Panc1 (cell line): ENCODE measurements around the gene FXYD4. TPM values are rescaled to one million over a fixed set of nuclear protein-coding genes. Genes with fewer than 3 reads are reported as not detected.

Source experiments
- ATAC-seq: fragments of 200-7000 bp; cut with Tn5 transposase; 2 replicates; pipeline ENCODE4 v1.9.1; 2020; ENCODE audit warnings: mild to moderate bottlenecking, moderate library complexity
- BruUV-seq: library from RNA; stranded (reverse); fragments of 400-500 nt; replicated peaks from 2 replicates; lab custom pipeline; 2021; lab: Mats Ljungman, UMichigan
- CTCF ChIA-PET: fragments of 300-600 bp; sonication (Branson Sonifier 250); formaldehyde crosslinking; loops from one replicate; lab custom pipeline; 2022; ENCODE audit warnings: antibody characterized with exemption; lab: Charles Lee
- POLR2A ChIA-PET: fragments of 300-600 bp; sonication (Branson Sonifier 250); formaldehyde crosslinking; loops from one replicate; lab custom pipeline; 2022; ENCODE audit warnings: antibody characterized with exemption; lab: Charles Lee
- DNase-seq: peaks from one replicate; pipeline ENCODE4 v3.0.0-alpha.2; 2010; ENCODE audit warnings: low read depth, low spot score
- H3K27ac ChIP-seq: 2 replicates; pipeline ENCODE4 v1.5.1; 2011; ENCODE audit warnings: mild to moderate bottlenecking, low read length, inconsistent platforms
- H3K27me3 ChIP-seq: fragments of 200-500 bp; sonication (Bioruptor generic); 2 replicates; pipeline ENCODE4 v1.6.0; 2014; ENCODE audit warnings: low read length, inconsistent platforms; ENCODE audit not compliant: control insufficient read depth, insufficient read depth
- H3K36me3 ChIP-seq: fragments of 200-500 bp; sonication (Bioruptor generic); 2 replicates; pipeline ENCODE4 v1.5.1; 2014; ENCODE audit warnings: inconsistent platforms, mild to moderate bottlenecking, low read length, moderate library complexity; ENCODE audit not compliant: control insufficient read depth, insufficient read depth
- H3K4me1 ChIP-seq: 2 replicates; pipeline ENCODE4 v1.5.1; 2011; ENCODE audit warnings: inconsistent platforms, mild to moderate bottlenecking, low read length, moderate library complexity; ENCODE audit not compliant: control insufficient read depth, insufficient read depth
- H3K4me3 ChIP-seq, 2 experiments: 2 replicates each; pipeline ENCODE4 v1.5.1; 2011 to 2012; ENCODE audit warnings: low read depth in 2 of 2, low read length in 2 of 2, mild to moderate bottlenecking in 2 of 2, inconsistent platforms in 1 of 2, moderate library complexity in 1 of 2
- H3K9me3 ChIP-seq: fragments of 200-500 bp; sonication (Bioruptor generic); 2 replicates; pipeline ENCODE4 v1.5.1; 2014; ENCODE audit warnings: low read depth, mild to moderate bottlenecking, inconsistent platforms, low read length, moderate library complexity; ENCODE audit not compliant: control insufficient read depth, insufficient read depth
- POLR2AphosphoS5 ChIP-seq: IDR thresholded peaks from 2 replicates; pipeline ENCODE4 v1.6.1; 2012; ENCODE audit warnings: mild to moderate bottlenecking, low read depth, low read length, moderate library complexity
- SIN3A ChIP-seq: IDR thresholded peaks from 2 replicates; pipeline ENCODE4 v1.6.1; 2012; ENCODE audit warnings: low read depth, mild to moderate bottlenecking, low read length, moderate library complexity, borderline replicate concordance; ENCODE audit not compliant: insufficient read depth
- TCF7L2 ChIP-seq: IDR thresholded peaks from 2 replicates; pipeline ENCODE4 v1.6.1; 2011; ENCODE audit warnings: mild to moderate bottlenecking, low read depth, low read length, inconsistent platforms
- in situ Hi-C: cut with HindIII; loops from 2 replicates; pipeline ENCODE4 v1.10.0; 2016; ENCODE audit warnings: low sequenced_read_pairs, low pct_unique_long_range_greater_than_20kb
- intact Hi-C: fragments of 100-400 bp; cut with micrococcal nuclease; formaldehyde crosslinking; loops from one replicate; pipeline ENCODE4 v1.10.0; 2022; ENCODE audit not compliant: unreplicated experiment
- total RNA-seq: library from RNA; stranded (reverse); gene quantifications from one replicate; pipeline ENCODE4 v1.2.1, GENCODE V29; 2021; ENCODE audit not compliant: unreplicated experiment
- TF ChIP-seq, protein P1 (sequence below): fragments of 450-650 bp; IDR thresholded peaks from 2 replicates; pipeline ENCODE4 v1.5.1; 2017; ENCODE audit warnings: mild to moderate bottlenecking
- TF ChIP-seq, protein P2 (sequence below), 2 experiments: IDR thresholded peaks; 2 replicates each; pipeline ENCODE4 v1.6.1; 2011 to 2012; ENCODE audit warnings: low read depth in 2 of 2, control low read depth in 1 of 2, low read length in 1 of 2, mild to moderate bottlenecking in 1 of 2, moderate library complexity in 1 of 2; ENCODE audit not compliant: insufficient read depth in 1 of 2

Gene FXYD4
- total RNA-seq, 1 experiment from 2014 or later, result not detected

DNA sequence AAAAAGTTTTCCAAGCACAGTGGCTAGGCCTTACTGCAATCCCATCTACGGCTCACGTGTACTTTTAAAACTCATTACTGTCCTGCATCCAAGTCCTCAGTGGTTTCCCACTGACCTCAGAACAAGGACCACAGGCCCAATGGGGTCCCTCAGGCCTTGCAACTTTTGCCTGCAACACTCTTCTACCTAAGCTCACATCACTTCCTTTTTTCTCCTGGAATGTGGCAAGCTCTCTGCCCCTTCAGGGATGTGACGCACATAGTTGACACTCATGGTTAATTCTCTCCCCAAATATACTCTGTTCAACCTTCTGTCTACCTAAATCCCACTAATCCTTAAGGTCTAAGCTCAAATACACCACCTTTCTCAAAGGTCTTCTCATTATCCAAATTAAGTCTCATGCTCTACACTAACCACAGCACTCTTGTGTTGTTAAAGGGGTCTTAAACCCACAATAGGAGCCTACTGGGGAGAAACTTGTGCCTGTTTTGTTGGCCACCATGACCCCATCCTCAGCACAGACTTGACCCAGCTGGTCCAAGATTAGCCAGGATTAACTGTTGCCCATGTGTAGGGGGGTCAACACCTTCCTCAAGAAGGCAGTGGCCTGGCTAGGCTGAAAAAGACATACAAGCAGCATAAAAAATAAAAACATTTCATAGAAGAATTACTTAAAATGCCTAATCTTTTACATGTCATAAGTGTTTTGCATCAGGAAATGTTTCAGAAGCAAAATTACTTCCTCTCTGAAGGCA is 22.3 kb downstream of the FXYD4 start:
- TSS peak; percentile 36 for BruUV-seq
- ATAC-seq (no peak), DNase-seq (no peak)
- TF ChIP-seq, protein P1, sequence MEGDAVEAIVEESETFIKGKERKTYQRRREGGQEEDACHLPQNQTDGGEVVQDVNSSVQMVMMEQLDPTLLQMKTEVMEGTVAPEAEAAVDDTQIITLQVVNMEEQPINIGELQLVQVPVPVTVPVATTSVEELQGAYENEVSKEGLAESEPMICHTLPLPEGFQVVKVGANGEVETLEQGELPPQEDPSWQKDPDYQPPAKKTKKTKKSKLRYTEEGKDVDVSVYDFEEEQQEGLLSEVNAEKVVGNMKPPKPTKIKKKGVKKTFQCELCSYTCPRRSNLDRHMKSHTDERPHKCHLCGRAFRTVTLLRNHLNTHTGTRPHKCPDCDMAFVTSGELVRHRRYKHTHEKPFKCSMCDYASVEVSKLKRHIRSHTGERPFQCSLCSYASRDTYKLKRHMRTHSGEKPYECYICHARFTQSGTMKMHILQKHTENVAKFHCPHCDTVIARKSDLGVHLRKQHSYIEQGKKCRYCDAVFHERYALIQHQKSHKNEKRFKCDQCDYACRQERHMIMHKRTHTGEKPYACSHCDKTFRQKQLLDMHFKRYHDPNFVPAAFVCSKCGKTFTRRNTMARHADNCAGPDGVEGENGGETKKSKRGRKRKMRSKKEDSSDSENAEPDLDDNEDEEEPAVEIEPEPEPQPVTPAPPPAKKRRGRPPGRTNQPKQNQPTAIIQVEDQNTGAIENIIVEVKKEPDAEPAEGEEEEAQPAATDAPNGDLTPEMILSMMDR, result no peak
- TF ChIP-seq, protein P2, sequence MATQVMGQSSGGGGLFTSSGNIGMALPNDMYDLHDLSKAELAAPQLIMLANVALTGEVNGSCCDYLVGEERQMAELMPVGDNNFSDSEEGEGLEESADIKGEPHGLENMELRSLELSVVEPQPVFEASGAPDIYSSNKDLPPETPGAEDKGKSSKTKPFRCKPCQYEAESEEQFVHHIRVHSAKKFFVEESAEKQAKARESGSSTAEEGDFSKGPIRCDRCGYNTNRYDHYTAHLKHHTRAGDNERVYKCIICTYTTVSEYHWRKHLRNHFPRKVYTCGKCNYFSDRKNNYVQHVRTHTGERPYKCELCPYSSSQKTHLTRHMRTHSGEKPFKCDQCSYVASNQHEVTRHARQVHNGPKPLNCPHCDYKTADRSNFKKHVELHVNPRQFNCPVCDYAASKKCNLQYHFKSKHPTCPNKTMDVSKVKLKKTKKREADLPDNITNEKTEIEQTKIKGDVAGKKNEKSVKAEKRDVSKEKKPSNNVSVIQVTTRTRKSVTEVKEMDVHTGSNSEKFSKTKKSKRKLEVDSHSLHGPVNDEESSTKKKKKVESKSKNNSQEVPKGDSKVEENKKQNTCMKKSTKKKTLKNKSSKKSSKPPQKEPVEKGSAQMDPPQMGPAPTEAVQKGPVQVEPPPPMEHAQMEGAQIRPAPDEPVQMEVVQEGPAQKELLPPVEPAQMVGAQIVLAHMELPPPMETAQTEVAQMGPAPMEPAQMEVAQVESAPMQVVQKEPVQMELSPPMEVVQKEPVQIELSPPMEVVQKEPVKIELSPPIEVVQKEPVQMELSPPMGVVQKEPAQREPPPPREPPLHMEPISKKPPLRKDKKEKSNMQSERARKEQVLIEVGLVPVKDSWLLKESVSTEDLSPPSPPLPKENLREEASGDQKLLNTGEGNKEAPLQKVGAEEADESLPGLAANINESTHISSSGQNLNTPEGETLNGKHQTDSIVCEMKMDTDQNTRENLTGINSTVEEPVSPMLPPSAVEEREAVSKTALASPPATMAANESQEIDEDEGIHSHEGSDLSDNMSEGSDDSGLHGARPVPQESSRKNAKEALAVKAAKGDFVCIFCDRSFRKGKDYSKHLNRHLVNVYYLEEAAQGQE (IDR thresholded peaks at IDR 0.05; ENCODE audit: insufficient read depth in 1 of 2, low read depth in 2 of 2, low read length in 1 of 2), result no peak
- TF ChIP-seq POLR2AphosphoS5, result no peak
- TF ChIP-seq TCF7L2, result no peak
- TF ChIP-seq SIN3A, result no peak
- peak overlapping the region in 1 of 2 experiments; percentile 84; a peak in 3 of 4 replicates for H3K4me3 ChIP-seq
- H3K9me3 ChIP-seq, result no peaks in the 10 kb centered on the region
- POLR2A ChIA-PET, result interaction anchor here (0.6 to 0.7 kb wide), 3 partner anchors 9 to 38 kb away, joined by 3 to 7 read pairs (median 4); no protein-coding TSS in a partner anchor
- intact Hi-C loops, result no loop called here
- peak overlapping the region; percentile 96 for H3K27ac ChIP-seq
- in situ Hi-C loops, result no loop called here
- H3K36me3 ChIP-seq, result peaks cover 50% of the 10 kb centered on the region
- no peaks in the 10 kb centered on the region for H3K27me3 ChIP-seq
- H3K4me1 ChIP-seq, result peaks cover 27% of the 10 kb centered on the region
- CTCF ChIA-PET, result no interaction called here

DNA sequence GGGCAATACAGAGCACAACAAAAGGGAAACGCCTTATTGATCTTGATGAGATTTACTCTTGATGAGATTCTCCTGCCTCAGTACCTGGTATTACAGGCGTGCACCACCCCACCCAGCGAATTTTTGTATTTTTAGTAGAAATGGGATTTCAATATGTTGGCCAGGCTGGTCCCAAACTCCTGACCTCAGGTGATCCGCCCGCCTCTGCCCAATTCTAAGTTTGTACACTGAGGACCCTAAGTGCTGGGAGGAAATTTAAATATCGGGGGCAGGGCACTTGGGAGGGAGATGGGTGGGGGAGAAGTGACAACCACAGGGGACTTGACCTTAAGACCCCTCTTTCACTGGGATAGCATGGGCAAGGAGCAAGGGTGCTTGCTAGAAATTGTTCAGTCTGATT is 23.4 kb downstream of the FXYD4 start:
- POLR2A ChIA-PET, result no interaction called here

More for the DNA sequence above, 23.4 kb downstream of the FXYD4 start:
- peaks cover 38% of the 10 kb centered on the region for H3K4me1 ChIP-seq
- peak overlapping the region; percentile 96 for H3K27ac ChIP-seq
- DNase-seq (no peak), ATAC-seq (no peak)
- TF ChIP-seq TCF7L2, result no peak
- no peak for TF ChIP-seq POLR2AphosphoS5
- TF ChIP-seq, protein P2 (IDR thresholded peaks at IDR 0.05; ENCODE audit: insufficient read depth in 1 of 2, low read depth in 2 of 2, low read length in 1 of 2), result no peak
- peak overlapping the region; percentile 67 to 84 for H3K4me3 ChIP-seq
- peaks cover 39% of the 10 kb centered on the region for H3K36me3 ChIP-seq
- intact Hi-C loops (no loop called here), in situ Hi-C loops (no loop called here)
- no peaks in the 10 kb centered on the region for H3K27me3 ChIP-seq
- BruUV-seq, result no TSS peak
- no peaks in the 10 kb centered on the region for H3K9me3 ChIP-seq
- CTCF ChIA-PET, result no interaction called here
